HG02623 (cell line): ENCODE data around the gene MAP4K5.

Experiments
- ATAC-seq: cut with Tn5 transposase; IDR thresholded peaks from one replicate; pipeline ENCODE4 v1.9.1; 2021; ENCODE audit warnings: moderate library complexity; ENCODE audit not compliant: unreplicated experiment

MAP4K5 gene

DNA sequence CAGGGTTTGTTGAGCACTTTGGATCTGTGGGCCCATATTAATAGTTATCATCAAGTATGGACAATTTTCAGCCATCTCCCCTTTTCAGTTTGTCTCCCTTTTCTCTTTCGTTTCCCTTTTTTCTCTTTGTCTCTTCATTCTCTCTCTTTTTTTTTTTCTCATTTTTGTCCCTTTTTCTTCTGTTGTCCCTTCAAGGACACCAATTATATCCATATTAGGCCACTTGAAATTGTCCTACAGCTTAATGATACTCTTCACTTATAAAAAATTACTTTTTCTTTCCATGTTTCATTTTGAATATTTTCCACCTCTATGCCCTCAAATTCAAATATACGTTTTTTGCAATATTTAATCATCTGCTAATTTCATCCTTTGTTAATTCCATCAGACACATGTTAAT, 53.3 kb downstream of the MAP4K5 start:
- ATAC-seq, result no peak

DNA sequence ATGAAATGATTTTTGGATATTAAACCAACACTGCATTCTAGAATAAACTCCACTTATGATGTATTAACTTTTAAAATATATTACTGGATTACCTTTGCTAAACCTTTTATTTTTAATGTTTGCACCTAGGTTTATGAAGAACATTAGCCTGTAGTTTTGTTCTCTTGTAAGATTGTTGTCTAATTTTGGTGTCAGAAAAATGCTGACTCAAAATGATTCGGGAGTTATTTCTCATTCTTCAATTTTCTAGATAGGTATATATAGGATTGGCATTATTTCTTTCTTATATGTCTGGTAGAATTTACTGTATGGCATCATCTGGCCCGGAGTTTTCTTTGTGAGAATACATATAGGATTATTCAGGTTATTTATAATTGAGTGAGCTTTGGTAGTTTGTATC, 54.6 kb downstream of the MAP4K5 start:
- ATAC-seq, result no peak

DNA sequence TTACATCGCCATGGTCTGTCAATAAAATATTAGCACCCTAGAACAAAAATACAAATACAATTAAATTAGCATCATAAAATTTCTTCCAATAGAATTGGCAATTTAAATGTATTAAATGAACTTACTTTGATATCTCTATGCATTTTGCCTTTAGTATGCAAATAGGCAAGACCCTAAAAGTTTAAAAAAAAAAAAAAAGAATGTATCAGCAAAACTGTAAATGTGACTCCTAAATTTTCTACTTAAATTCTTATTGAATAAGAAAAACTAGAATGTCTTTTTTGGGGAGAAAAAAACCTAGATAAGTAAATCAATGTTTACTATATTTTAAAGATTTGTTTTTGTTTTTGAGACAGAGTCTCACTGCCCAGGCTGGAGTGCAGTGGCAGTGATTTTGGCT, 56.2 kb downstream of the MAP4K5 start:
- no peak for ATAC-seq

DNA sequence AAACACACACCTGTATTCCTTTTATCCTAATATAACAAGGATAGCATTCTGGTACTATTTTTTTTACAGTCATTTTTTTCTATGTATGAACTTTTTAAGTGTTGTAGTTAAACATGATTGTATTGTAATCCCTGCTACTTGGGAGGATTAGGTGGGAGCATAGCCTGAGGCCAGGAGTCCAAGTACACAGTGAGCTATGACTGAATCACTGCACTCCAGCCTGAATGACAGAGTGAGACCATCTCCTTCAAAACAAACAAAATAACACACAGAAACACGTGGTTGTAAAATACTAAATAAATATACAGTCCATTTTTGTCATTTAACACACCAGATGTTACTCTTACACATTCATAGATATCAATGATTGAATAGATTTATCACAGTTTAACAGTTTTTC, 56.9 kb downstream of the MAP4K5 start:
- no peak for ATAC-seq

DNA sequence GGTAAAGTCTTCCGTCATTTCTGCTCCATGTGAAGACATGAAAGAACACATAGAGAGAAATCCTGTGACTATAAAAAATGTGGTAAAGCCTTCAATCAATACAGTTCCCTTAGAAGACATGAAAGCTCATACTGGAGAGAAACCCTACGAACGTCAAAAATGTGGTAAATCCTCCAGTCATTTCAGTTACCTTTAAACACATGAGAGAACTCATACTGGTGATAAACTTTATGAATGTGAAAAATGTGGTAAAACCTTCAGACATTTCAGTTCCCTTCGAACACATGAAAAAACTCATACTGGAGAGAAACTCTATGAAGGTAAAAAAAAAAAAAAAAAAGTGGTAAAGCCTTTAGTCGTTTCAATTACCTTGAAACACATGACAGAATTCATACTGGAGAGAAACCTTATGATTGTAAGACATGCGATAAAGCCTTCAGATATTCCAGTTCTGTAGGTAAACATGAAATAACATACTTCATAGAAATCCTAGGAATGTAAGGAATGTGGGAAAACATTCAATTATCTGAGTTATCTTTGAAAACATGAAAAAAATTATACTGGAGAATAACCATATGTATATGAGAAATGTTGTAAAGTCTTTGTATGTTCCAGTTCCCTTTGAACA, 60.4 kb downstream of the MAP4K5 start:
- no peak for ATAC-seq

DNA sequence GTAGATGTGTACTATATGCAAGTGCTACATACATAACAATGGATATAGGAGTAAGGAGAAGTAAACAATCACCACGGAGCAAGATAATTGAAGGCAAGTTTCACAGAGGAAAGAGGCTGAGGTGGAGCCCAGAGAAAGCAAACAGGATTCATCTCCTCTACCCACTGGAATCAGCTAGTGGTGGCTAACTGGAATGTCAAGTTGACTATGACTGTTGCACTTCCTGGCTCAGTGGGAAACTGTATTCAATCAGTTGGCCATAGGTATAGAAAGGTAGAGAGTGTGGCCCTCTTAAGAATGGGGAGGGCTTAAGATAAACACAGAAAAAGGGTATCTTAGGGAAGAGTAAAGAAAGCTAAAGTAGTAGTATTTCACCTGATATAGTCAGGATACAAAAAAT, 62.4 kb downstream of the MAP4K5 start:
- no peak for ATAC-seq

DNA sequence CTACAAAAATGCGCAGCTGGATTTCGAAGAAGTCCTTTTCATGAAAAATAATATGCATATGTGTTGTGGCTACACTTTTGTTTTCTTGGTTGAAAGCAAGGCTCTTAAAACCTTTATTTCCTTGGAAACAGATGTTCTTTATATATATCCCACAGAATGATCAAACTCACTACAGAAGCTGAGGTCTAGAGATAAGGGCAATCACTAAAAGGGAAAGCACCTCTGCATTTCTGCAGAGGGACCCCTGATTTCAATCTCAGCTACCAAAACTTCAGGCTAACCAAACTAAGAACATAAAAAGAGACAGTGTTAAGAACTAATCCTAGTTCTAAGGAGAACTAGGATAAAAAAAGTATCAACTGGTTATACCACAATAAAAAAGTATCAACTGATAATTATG, 70.3 kb downstream of the MAP4K5 start:
- no peak for ATAC-seq

DNA sequence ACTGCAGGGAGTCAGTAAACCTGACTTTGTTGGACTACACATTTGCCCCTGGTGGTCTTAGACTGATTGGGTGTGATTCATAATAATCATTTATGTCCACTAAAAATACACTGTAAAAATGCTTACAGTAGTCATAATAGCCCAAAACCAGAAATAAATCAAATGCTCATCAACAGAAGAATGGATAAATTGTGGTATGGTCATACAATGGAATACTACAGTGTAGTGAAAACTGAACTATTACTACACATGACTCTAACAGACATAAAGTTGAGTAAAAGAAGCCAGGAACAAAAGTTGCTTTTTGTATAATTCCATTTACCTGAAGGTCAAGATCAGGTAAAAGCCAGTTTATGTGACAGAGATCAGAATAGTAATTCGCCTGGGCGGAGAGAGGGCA, 78.5 kb downstream of the MAP4K5 start:
- ATAC-seq, result no peak

DNA sequence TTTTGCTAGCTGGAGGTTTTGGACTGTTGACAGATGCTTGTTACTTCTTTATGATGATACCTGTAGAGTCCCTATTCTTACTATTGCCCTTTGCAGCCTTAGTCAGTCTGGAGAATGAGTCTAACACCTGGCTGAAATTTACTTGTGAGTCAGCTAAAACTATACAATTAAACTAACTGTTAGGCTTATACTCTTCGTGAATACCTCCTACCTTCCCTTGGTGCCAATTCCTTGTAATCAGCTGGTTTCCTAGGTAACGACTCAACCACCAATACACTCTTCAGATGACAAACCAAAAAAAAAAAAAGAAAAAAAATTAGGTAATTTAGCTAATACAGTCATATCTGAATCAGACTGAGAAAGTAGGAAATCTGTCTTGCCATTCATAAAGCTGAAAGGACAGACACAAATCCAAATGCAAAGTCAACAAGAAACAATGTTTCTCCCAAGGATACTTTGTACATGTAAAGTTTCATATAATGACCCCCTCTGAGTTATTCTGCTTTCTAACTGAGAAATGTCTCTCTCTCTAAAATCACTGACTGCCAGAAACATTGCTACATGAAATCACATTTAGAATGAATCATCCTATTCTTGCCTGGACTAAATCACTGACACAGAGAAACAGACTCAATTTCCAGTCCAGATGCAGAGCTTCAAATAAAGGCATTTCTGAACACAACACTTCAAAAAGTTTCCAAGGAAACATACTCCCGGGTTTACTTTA, 79.2 kb downstream of the MAP4K5 start:
- no peak for ATAC-seq

- no peak for ATAC-seq
Observed at GRCh38 chr14:50452296-50452695, 80.1 kb downstream of the MAP4K5 start.

DNA sequence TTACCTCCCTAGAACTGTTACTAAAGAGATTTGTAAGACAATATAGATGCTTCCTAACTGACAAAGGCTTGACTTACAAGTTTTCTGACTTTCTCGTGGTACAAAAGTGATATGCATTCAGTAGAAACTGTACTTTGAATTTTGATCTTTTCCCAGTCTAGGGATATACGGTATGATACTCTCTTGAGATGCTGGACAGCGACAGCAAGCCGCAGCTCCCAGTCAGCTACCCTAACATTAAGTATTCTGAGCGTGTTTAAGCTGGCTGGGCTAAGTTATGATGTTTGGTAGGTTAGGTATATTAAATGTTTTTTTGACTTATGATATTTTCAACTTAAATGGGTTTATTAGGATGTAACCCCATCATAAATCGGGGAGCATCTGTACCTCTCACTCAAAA, 80.5 kb downstream of the MAP4K5 start:
- no peak for ATAC-seq

- ATAC-seq, result no peak
Observed at GRCh38 chr14:50447461-50447860, 84.9 kb downstream of the MAP4K5 start.

GRCh38 chr14:50434528-50434927, 97.8 kb downstream of the MAP4K5 start:
- no peak for ATAC-seq

DNA sequence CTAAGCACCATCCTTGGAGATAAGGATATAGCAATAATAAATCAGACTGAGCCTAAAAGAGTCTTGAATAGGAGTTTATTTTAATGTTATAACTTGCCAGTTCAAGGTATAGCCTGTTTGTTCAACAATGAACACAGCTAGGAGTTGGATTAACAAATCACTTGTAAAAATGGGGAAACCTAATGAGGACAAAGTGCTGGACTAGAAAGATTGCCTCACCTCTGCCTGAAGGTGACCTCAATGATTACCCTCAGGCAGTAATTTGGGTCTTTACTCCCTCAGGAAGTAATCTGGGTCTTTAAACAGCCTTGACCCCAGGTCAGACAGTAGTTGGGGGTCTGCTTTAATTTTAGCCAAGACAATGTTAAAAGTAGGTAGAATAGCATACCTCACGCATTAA, 100.2 kb downstream of the MAP4K5 start:
- no peak for ATAC-seq

DNA sequence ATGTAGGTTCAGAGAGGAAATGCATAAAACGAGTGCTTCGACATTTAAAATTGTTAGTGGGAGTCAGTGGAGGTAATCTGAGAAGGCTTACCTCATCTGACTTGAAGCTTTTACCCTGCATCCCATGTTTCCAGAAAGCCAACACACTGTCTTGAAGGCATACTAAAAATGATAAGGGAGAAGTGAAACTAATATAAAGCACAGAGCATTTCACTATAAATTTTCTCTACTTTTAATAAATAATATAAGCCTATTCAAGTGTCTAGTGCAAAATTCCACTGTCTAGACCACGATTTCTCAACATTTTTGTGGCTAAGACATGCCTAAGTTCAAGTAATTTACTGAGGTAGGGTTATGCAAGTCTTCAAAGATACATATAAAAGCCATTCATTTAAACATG, 106.6 kb downstream of the MAP4K5 start:
- no peak for ATAC-seq

DNA sequence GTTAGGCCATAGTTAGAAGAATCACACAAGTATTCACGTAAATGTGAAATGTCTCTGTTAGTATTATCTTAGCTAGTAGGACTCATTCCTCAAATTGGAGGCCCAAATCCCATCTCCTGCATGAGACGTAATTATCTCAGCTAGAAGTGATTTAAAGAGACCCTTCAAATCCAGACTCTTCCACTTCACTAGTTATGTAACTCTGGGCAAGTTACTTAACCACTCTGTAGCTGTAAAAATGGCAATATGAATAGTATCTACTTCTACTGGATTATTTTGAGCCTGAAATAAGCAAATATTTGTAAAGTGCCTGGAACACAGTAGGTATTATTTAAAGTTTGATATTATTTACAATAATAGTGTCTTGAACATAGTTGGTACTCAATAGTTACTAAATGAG, 107.3 kb downstream of the MAP4K5 start:
- ATAC-seq, result no peak

DNA sequence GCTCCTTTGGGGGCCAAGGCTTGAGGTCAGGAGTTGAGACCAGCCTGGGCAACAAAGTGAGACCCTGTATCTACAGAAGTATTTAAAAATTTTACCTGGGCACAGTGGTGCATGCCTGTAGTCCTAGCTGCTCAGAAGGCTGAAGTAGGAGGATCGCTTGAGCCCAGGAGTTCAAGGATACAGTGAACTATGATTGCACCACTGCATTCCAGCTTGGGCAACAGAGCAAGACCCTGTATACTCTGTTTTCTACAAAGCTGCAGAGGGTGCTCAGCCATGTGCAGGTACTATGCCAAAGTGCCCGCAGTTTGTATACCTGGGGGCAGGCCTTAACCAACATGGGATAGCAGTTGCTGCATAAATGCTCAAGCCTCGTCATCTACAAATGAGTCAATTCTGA, 108.8 kb downstream of the MAP4K5 start:
- ATAC-seq, result no peak

GRCh38 chr14:50421499-50421898, 110.9 kb downstream of the MAP4K5 start:
- ATAC-seq, result no peak

DNA sequence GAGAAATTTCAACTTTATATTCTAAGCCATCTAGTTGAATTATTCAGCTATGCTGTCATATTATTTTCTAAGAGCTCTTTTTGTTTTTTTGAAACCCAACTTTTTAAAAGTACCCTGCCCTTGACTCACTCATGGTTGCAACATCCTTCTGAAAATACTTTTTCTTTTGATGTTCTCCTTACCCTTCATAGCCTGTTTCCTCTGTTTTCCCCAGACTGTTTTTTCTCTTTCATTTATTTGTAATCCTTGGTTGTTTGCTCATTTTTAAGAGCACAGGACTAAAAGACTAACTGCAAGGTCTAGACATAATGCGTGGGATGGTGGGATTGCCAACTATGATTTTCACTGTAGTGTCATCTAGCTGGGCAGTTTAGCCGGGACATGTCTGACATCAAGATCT, 114.5 kb downstream of the MAP4K5 start:
- ATAC-seq, result no peak

DNA sequence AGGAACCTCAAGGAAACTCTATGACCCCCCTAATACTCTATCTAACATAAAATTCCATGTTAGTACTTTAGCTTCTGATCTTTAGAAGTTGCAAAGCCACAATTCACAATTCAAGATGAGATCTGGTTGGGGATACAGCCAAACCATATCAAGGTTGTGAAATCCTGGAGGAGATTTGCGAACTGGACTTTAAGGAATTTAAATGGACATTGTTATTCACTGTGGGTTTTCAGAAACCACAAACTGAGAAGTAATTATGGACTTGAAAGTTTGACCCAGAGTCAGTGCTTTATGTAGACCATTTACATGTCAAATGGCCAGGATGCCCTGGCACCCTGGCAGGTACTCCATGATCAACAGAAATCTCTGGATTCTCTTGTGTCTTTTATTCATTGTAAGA, 121.4 kb downstream of the MAP4K5 start:
- no peak for ATAC-seq

- ATAC-seq, result no peak
Observed at GRCh38 chr14:50410071-50410470, 122.3 kb downstream of the MAP4K5 start.

DNA sequence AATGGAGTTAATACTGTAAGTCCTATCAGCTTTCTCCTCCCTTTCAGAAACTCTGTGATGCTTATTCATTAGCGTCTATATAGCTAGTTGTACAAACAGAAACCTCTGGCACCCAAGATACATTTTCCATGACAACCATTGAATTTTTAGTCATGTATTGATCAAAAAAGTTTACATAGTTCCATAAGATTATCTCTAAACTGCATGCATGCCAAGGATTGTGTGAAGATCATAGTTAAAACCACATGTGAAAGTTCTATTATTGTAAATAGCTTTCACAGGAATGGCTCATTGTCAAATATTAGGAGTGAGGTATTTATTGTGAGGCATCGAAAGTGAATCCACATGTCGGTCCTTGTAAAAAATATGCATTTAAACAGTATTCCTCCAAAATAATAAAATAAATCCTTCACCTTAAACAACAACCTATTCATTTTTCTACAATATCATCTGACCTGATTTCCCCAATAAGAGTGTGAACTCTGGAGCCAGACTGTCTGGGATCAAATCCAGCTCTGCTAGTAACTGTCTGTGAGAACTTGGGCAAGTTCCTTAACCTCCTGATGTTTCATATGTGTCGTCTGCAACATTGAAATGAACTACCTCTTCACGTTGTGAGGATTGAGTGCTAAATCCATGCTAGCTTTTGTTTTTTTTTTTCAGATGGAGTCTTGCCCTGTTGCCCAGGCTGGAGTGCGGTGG, 125.1 kb downstream of the MAP4K5 start:
- no peak for ATAC-seq
